ENCODE data around the gene L2HGDH.

The L2HGDH gene

DNA sequence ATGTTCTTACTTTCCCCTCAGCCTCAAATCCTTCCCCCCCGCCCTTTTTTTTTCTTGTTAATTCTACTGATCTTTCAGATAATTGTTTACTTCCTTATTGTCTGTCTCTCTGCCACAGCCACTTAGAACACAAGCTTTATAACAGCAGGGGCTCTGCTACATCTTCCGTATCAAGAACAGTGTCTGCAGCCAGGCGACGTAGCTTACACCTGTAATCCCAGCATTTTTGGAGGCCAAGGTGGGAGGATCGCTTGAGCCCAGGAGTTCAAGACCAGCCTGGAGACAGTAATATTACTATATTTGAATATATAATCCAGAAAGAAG lies 86.1 kb downstream of the L2HGDH start:
- FAIRE-seq = no peak

DNA sequence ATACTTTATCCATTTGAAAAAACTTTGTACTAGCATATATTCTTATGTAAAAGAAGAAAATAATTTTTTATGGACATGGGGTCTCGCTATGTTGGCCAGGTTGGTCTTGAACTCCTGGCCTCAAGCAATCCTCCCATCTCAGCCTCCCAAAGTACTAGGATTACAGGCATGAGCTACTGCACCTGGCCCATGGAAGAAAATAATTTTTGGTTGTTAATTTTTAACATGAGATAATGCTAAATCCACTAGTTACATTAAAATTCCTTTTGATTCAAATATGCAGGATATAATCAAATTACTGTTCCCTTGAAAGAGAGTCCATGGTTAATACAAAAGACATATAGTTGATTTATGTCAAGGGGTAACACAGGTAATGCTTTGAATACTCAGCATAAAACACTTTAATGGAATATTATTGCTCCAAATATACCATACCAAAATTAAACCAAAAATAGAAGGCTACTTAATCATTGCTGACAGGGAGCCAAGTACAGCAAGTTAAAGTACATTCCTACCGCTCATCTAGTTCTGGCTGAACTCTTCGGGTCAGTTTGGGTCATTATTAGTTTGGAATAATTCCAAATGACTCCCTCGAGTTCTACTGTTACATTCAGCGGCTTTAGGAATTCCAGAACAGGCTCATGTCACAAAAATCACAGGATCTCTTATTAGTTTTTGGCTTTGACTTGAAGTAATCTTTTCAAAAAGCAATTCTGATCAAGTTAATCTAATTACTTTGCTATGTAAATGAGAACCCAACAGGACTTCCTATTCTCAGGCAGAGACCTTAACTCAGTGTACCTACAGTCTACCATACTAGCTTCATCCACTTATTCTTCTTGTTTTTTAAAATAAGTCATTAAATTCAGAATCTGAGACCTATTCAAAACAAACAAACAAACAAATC lies 86.7 kb downstream of the L2HGDH start:
- FAIRE-seq = no peak

DNA sequence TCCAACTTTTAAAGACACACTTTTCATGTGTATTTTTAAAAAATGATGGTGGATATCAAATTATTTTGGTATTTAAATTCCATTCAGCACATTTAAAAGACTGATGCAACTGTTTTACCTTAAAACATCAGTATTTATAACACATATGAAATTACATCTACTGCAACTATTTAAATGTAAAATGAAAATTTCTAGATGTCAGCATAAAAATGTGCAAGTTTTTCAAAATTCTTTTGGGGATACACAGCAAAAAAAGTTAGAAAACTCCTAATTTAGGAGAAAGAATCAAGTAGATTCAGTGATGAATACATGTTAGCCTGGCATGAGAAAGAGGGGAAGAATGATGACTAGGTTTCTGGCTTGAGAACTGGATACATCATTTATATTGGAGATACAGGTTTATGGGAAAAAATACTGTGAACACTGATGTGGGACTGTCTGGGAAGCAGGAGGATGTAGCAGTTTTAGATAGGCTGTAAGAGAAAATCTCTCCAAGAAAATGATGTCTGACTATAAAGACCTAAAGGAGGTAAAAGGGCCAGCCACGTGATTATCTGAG lies 89.9 kb downstream of the L2HGDH start:
- FAIRE-seq = peak; percentile 6

DNA sequence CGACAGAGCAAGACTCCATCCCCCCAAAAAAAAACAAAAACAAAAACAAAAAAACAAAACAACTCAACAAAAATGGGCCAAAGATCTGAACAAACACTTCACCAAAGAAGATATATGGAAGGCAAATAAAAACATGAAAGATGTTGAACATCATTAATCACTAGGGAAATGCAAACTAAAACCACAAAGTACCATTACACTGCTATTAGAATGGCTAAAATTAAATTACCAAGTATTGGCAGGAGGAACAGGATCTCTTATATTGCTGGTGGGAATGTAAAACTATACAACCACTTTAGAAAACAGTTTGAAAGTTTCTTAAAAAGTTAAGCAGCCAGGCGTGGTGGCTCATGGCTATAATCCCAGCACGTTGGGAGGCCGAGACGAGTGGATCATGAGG lies 93.5 kb downstream of the L2HGDH start:
- FAIRE-seq = no peak

DNA sequence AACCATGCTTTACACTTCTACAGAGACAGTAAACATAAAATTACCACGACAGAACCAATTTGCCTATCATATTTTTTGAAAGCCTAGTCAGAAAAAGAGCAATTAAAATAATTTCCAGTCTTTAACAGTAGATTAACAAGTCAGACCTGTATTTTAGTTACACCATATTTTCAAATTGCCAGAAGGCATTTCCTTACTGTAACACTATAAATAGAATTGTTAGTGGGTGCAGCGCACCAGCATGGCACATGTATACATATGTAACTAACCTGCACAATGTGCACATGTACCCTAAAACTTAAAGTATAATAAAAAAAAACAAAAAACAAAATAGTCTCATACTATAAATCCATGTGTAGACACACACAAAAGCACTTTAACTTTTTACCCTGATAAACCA lies 96.6 kb downstream of the L2HGDH start:
- FAIRE-seq = no peak

DNA sequence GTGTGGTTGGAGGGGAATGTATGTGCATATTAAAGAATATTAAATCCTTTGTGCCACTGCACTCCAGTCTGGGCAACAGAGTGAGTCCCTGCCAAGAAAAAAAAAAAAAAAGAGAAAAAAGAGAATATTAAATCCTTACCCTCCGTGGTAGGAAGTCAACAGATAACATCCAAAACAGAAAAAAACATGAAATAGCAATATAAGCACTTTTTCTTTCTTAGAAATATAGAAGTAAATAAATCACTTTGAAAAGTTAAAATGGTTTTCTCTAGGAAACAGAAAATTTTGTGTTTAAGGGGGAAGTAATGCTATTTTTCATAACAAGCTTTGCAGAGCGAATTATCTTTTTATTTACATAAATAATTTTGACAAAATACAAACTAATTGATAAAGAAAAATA lies 98.2 kb downstream of the L2HGDH start:
- FAIRE-seq = no peak

DNA sequence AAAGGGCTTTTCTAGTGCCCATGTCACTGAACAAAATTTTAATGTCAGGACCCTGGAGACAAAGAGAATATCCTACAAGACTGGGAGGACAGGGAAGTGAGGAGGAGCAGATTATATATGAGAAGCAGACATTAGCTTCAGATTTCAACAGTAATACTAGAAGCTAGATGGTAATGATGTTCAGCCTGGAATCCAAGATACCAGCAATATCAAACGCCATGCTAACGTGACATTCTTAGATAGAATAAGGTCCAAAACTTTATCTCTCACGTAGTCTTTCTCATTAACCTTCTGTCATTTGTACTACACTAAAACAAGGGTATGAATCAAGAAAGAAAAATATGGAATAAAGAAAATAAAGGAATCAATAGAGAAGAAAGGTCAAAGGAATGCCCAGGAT lies 99.3 kb downstream of the L2HGDH start:
- FAIRE-seq = no peak

DNA sequence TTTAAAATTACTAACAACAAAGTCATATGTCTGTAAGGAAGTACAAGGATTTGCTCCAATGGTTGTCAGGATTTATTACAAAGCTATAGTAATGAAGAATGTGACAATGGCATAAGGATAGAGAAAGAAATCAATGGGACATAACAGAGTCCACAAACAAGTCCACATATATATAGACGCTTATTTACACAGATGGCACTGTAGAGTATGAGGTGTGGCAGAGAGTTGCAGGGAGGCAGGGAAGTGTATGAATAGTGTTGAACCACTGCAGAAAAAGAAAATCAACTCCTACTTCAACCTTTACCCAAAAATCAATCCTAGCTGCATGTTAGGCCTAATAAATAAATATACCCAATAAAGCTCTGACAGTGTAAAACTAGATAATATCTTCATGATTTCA lies 102.0 kb downstream of the L2HGDH start:
- FAIRE-seq = no peak

DNA sequence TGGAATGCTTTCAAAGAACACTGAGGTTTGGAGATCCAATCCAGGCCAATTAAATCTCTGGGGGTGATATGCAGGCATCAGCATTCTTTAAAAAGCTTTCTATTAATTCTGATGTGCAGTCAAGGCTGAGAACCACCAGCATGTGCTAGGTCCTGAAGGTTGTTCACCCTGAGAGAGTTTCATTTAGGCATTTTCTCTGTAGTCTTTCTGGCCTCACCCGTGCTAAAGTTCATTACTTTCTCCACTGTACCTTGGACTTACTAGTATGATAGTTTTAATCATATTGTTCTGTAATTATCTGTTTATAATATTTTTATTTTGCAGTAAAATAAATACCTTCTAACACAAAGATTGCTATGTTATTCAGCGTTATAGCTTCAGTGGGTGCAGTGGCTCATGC lies 113.5 kb downstream of the L2HGDH start:
- FAIRE-seq = no peak

DNA sequence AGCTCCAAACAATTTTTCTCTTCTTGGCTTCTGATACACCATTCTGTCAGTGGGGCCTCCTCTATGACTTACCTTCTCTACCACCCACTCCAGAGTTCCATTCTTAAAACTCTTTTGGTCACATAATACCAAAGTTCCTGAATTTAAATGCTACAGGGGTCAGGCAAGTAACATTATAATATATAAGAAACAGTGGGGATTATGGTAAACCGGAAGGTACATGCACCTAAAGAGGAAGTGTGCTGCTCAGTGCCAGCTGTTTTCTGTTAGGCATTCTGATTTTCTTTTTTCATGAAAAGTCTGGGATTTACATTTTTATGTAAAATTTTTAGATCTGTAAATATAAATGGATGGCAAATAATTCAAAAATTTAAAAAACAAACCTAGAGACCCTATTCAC lies 120.5 kb downstream of the L2HGDH start:
- no peak for FAIRE-seq

Data from A204.1 (cell line).